CD4-positive, alpha-beta T cell treated with Interleukin-4 for 4 hours (primary cell): Measurements from ENCODE around the gene SLCO1B1.
A peak's percentile ranks its signal among the peaks of the same experiment; 100 is the strongest.
"Not testable (repeated sequence)": the region's sequence is repeated elsewhere in the genome, so short reads cannot be mapped to it uniquely, and the experiment has no call there.

ENCODE experiments used
- DNase-seq: peaks from one replicate; pipeline ENCODE4 v3.0.0-alpha.2; 2020

Gene SLCO1B1, protein sequence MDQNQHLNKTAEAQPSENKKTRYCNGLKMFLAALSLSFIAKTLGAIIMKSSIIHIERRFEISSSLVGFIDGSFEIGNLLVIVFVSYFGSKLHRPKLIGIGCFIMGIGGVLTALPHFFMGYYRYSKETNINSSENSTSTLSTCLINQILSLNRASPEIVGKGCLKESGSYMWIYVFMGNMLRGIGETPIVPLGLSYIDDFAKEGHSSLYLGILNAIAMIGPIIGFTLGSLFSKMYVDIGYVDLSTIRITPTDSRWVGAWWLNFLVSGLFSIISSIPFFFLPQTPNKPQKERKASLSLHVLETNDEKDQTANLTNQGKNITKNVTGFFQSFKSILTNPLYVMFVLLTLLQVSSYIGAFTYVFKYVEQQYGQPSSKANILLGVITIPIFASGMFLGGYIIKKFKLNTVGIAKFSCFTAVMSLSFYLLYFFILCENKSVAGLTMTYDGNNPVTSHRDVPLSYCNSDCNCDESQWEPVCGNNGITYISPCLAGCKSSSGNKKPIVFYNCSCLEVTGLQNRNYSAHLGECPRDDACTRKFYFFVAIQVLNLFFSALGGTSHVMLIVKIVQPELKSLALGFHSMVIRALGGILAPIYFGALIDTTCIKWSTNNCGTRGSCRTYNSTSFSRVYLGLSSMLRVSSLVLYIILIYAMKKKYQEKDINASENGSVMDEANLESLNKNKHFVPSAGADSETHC

DNA sequence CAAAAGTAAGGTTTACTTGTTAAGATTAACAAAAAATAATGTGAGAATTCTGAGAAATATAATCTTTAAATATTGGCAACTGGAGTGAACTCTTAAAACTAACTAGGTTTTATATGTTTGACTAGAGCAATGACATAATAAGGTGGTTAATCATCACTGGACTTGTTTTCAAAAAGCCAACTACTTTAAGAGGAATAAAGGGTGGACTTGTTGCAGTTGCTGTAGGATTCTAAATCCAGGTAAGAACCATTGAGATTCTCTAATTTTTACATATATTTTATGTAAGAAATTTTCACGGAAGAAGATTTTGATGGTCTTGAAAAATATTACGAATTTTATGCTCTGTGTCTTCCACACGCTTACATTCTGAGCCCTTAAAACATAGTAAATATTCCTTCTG, at the start of gene SLCO1B1:
SLCO1B1 (plus strand) TSS at position 197 of the 400 bp plus-strand sequence. CDS start 10,381 bp downstream, outside the sequence.
- no peak for DNase-seq

DNA sequence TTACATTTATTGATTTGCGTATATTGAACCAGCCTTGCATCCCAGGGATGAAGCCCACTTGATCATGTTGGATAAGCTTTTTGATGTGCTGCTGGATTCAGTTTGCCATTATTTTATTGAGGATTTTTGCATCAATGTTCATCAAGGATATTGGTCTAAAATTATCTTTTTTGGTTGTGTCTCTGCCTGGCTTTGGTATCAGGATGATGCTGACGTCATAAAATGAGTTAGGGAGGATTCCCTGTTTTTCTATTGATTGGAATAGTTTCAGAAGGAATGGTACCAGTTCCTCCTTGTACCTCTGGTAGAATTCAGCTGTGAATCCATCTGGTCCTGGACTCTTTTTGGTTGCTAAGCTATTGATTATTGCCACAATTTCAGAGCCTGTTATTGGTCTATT, 46.2 kb upstream of the SLCO1B1 start:
- DNase-seq = not testable (repeated sequence)

DNA sequence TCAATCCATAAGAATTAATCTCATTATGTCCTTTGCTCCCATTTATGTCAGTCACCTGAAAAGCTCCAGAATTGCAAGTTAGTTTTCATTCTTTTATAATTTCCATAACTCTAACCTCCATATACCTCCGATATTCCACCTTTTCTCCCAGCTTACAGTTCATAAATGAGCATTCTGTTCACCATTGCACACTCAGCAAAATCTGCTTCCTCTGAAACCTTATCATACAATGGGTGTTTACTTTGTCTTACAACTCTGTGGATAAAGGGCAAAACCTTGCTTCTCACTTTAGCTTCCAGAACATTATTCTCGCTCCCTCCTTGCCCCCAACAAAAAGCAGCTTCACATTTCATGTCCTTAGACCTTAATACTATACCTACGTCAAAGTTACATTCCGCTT, 19.3 kb upstream of the SLCO1B1 start:
- DNase-seq = no peak

DNA sequence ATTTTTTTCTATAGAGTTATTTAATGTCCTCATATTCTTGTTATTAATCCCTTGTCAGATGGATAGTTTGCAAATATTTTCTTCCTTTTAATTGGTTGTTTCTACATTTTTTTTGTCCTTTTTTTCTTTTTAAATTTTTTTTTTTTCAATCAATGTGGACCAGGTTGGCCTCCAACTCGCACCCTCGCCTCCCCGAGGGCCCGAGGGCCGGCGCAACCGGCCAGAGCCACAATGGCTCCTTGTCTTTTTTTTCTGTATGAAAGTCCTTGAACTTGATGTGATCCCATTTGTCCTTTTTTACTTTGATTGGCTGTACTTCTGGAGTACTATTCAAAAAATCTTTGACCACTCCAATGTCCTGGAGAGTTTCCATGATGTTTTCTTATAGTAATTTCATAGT, 17.7 kb upstream of the SLCO1B1 start:
- DNase-seq = no peak

DNA sequence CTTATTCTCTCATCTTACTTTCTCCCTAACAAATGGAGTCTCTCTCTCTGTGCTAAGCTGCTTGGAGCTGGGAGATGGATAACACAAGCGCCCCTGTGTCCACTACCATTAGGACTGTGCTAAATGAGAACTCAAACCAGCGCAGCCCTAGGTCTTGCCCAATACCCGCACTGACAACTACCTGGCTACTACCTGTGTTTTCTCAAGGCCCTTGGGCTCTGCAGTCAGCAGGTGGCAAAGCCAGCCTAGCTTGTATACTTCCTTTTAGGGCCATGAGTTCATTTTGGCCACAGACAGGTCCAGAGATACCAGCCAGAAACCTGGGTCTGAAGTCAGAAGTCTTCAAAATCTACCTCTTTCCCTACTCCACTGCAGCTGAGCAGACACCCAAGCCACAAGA, 13.0 kb upstream of the SLCO1B1 start:
- no peak for DNase-seq

DNA sequence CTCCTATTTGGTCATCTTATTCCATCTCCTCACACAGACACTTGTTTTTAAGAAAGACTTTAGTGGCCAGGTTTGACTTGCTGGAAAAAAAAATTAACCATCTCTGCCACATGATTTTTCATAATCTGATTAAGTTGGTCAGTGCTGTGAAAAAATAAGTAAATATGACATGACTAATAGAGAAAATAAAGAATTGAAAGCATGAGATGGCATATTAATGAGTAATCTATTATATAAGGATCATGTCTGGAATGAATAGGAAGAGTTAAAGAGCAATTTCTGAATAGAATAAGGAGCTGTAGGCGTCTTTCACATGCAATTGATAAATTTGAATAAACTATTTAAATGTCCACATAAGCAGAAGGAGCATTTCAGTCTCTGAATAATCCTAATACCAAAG, 12.2 kb upstream of the SLCO1B1 start:
- no peak for DNase-seq

DNA sequence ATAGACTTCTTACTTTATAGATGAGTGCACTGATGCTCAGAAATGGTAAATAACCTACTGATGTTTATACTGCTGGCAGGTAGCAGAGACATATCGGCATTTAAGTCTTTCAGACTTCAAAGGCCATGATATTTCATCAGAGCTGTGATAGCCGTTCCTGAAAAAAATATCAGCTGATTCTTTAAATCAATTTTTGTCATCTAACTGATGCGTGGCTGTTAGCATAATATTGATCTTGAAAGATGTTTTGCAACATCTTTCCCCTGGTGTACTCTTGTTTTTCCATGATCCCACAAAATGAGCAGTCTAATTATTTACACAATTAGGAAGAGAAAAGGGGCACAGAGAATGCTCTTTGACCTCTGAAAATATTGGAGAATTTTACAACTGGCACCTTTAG, 1.6 kb upstream of the SLCO1B1 start:
- no peak for DNase-seq

DNA sequence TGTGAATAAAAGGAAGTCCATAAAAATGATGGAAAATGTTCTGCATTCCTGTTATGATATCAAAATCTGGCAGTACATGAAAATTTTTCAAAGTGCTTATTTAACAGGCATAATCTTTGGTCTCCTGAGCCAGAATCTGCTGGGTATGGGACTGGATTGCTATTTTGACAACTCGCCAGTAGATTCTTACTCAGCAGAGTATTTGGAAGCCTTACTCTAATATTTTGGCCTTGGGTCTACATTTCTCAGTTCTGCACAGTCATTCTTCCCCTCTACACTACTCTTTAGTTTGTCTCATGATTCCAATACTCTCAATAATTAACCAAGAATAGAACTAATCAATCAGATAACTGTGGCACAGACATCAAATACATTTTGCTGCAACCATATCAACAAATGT, 1.1 kb upstream of the SLCO1B1 start:
- DNase-seq = no peak

DNA sequence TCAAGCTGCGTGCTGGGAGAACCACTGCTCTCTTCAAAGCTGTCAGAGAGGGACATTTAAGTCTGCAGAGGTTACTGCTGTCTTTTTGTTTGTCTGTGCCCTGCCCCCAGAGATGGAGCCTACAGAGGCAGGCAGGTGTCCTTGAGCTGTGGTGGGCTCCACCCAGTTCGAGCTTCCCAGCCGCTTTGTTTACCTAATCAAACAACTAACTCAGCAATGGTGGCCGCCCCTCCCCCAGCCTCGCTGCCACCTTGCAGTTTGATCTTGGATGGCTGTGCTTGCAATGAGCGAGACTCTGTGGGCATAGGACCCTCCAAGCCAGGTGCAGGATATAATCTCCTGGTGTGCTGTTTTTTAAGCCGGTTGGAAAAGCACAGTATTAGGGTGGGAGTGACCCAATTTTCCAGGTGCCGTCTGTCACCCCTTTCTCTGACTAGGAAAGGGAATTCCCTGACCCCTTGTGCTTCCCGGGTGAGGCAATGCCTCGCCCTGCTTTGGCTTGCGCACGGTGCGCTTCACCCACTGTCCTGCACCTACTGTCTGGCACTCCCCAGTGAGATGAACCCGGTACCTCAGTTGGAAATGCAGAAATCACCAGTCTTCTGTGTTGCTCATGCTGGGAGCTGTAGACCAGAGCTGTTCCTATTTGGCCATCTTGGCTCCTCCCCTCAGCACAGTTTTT, 6.5 kb downstream of the SLCO1B1 start:
- DNase-seq = not testable (repeated sequence)

DNA sequence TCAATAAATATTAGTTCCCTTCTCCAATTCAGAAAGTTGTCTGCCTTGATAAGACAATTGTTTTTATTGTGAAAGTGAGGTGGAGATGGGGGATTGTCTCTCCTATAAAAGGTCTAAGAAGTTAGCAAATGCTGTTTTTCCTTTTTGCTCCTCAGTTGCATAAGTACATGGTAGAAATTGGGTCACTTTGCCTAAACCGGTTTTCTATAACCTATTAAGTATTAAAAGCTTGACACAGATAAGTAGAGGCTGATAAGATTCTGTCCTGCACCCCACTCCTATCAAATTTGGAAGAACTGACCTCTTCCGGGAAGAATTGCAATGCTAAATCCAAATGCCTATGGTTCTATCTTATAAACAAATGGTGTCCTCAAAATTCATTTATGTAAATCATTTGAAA, 7.0 kb downstream of the SLCO1B1 start:
- DNase-seq = no peak

DNA sequence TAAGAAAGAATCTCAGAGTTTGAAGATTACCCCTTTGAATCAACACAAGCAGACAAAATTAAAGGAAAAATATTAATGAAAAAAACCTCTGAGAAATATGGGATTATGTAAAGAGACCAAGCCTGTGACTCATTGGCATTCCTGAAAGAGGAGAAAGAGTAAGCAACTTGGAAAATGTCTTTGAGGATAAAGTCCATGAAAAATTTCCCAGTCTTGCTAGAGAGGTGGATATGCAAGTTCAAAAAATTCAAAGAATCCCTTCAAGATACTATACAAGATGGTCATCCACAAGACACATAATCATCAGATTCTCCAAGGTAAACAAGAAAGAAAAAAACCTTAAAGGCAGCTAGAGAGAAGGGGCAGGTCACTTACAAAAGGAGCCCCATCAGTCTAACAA, 13.3 kb downstream of the SLCO1B1 start:
- no peak for DNase-seq

DNA sequence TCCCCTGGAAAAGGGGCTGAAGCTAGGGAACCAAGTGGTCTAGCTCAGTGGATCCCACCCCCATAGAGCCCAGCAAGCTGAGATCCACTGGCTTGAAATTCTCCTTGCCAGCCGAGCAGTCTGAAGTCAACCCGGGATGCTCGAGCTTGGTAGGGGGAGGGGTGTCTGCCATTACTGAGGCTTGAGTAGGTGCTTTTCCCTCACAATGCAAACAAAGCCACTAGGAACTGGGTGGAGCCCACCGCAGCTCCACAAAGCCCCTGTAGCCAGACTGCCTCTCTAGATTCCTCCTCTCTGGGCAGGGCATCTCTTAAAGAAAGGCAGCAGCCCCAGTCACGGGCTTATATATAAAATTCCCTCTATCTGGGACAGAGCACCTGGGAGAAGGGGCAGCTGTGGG, 18.9 kb downstream of the SLCO1B1 start:
- not testable (repeated sequence) for DNase-seq

DNA sequence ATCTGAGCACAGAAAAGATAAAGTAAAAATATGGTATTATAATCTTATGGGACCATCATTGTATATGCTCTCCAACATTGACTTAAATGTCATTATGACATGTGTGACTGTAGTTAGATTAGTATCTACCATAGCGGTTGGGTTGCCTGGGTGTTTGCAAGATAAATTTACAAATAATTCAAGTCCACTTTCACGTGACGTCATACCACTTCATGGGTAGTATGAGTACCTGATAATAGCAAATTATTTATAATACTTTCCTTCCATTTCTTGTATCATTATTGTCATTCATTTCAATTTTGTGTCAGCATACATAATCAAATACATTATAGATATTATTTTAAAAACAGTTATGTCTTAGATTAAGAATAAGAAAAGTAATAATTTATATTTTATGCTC, 20.2 kb downstream of the SLCO1B1 start:
- DNase-seq = no peak

DNA sequence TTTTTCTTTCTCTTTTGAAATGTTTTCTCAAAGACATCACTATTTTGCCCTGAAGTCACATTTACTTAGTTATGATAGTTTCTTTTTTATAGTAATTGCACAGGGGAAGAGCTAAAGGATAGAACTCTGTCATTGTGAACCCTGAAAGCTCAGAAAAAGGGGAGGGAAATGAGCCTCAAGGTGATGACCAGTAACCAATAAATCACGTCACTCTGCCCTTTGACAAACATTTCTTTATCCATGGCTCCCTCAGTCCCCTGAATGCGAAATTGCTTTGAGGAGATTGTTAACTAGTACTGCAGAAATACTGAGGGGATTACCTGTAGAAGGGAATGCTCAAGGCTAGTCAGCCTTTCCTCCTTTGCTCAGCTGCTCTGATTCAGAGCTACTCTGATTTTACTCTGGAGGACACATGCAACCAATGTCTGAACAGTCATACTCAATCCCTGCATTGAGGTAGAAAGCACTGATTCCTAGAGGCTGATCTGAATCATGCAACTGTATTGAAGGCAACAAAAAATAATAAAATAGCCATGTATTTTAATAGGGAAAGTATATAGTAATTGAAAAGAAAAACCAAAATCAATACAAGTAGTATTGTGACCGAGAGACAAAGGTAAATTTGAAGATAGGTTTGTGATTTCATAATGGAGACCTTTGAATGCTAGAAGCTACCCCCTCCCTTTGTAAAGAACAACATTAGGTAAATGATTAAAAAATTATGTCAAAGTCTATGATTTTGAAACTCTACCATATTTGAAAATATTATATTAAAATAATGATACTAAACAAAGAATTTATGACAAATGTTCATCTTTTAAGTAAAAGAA, 24.7 kb downstream of the SLCO1B1 start:
- no peak for DNase-seq

DNA sequence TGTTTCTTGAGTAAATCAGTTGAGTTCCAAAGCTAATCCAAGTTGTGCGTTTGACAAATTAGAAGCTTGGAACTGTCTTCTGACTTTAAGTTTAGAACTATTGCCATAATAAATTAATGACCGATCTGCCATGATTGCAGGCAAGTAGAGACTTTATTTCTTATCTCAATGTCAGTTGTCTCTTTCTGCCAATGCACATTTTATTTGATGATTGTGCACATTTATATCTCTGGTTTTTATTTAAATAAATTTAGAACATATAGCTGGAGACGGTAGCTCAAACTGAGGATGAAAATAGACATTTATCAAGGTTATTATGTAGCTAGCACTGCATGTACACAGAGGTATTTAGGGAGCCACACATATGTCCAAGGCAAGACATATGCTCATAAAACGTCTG, 34.1 kb downstream of the SLCO1B1 start:
- no peak for DNase-seq

DNA sequence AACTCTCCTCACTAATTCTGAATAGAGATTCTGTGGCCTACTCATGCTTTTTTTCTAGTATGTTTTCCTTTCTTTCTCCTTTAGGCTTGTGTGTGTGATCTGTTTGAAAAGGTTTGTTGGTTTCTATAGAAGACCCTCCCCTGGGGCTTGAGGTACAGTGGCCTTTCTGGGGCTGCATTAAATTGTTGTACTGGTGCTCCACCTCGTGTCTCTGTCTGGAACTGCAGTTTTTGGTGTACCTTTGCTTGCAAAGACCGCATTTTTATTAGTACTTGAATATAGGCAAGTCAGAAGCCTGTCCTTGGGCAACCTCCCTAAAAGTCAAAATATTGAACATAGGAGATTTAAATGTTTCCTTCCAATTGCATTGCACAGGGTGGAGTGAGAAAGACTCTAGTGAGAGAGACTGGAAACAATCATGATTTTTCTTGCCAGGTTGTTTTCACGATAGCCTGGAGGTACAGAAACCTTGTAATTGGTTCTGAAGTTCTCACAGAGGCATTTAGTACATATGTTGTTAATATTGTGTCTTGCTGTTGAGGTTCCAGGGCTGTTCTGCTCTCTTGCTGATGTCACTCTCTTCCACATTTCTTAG, 39.0 kb downstream of the SLCO1B1 start:
- DNase-seq = peak; percentile 27

DNA sequence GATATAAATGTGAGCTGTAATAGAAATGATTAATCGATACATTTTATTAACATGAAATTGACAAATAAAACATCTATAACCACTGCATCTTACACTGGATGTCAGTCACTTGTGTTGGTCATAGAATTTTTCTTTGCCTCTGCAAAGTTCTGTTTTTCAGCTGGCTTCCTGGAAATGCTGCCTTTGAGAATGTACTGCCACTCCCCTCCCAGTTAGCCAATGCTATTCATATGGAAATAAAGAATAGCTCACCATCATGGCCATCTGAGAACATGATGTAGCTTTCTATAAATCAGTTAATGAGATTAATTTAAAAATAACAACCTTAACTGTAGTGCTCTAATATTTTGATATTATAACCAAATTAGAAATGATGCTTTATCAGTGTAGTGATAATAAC, 41.1 kb downstream of the SLCO1B1 start:
- DNase-seq = no peak

DNA sequence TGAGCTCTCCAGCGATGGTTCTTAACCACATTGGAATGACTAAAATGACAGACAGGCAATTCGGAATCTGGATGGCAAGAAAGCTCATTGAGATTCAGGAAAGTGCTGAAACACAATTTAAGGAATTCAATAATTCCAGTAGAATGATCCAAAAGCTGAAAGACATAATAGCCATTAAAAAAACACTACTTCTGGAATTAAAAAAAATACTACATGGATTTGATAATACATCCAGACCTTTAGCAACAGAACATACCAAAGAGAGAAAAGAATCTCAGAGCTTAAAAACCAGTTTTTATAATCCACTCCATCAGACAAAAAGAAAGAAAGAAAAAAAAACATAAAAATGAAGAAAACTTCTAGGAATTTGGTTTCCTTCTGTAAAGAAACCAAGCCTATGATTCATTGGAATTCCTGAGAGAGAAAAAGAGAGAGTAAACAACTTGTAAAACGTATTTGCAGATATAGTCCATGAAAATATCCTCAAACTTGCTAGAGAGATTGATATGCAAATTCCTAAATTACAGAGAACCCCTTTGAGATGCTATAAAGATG, 52.8 kb downstream of the SLCO1B1 start:
- no peak for DNase-seq

DNA sequence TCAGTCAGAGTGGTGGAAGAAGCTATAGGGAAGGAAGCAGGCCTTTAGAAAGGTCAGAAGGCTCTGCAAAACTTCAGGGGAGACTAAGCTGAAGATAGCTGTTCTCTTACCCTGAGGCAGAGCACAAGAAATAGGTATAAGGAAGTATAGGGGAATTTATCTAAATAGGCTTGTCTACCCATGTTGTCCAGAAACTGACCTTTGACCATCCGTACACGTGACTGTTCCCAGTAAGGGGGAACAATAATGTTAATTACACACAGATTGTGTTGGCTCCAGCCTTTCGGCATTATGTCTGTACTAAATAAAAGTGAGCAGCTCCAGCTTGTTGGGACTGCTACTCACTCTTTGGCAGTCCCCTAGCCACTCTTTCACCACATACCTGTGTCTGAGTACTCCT, 59.0 kb downstream of the SLCO1B1 start:
- no peak for DNase-seq

DNA sequence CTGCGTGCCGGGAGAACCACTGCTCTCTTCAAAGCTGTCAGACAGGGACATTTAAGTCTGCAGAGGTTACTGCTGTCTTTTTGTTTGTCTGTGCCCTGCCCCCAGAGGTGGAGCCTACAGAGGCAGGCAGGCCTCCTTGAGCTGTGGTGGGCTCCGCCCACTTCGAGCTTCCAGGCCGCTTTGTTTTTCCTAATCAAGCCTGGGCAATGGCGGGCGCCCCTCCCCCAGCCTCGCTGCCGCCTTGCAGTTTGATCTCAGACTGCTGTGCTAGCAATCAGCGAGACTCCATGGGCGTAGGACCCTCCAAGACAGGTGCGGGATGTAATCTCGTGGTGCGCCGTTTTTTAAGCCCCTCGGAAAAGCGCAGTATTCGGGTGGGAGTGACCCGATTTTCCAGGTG, 83.4 kb downstream of the SLCO1B1 start:
- not testable (repeated sequence) for DNase-seq

DNA sequence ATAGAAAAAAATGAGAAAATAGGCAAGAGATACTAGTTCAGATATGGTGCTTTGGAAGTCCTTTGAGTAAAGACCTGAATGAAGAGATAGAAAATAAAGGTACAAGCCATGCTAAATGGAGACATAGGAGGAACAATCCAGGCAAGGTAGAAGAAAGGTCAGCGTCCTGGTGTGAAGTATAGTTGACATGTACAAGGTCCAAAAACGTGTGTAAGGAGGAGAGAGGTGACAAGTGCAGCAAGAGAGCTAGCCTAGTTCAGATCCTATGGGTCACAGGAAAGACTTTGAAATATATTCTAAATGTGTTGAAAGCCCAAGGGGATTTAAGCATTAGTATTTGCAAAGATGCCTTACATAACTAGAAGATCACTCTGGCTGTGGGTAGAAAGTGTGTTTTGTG, 88.2 kb downstream of the SLCO1B1 start:
- no peak for DNase-seq

DNA sequence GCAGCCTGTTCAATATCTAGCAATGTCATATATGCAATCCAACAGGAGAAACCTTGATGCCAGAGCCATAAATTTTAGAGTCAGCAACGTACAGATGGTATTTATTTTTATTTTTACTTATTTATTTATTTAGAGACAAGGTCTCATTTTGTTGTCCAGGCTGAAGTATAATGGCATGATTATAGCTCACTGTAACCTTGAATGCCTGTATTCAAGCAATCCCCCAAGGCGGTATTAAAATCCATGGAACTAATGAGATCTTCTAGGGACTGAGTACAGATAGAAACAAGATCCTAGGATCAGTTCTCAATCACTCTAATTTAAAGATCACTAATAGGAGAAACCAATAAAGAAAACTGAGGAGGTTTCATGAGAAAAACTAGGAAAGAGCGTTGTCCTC, 89.3 kb downstream of the SLCO1B1 start:
- DNase-seq = no peak
